GM12878 (cell line): ENCODE measurements around the gene CCDC178. TPM values are rescaled to one million over a fixed set of nuclear protein-coding genes. Genes with fewer than 3 reads are reported as not detected.

ENCODE experiments used
- ATAC-seq: fragments of 200-7000 bp; cut with Tn5 transposase; 3 replicates; pipeline ENCODE4 v1.9.1; 2020; ENCODE audit warnings: mild to moderate bottlenecking, moderate library complexity
- BruUV-seq: library from RNA; stranded (reverse); fragments of 400-500 nt; replicated peaks from 2 replicates; lab custom pipeline; 2021; lab: Mats Ljungman, UMichigan
- CTCF ChIA-PET: fragments of 300-600 bp; sonication (Branson Sonifier 250); formaldehyde crosslinking; extraction: SDS; loops from one replicate; lab custom pipeline; 2021; ENCODE audit warnings: inconsistent platforms; lab: Yijun Ruan, JAX
- POLR2A ChIA-PET: fragments of 350-600 bp; formaldehyde crosslinking; extraction: SDS; loops from one replicate; lab custom pipeline; 2021; ENCODE audit warnings: inconsistent platforms; lab: Charles Lee
- RAD21 ChIA-PET: fragments of 300-600 bp; sonication (Branson Sonifier 250); formaldehyde crosslinking; loops from one replicate; lab custom pipeline; 2023; ENCODE audit warnings: antibody characterized with exemption; ENCODE audit not compliant: unreplicated experiment; lab: Charles Lee
- SMC1A ChIA-PET: fragments of 300-600 bp; sonication (Branson Sonifier 250); formaldehyde crosslinking; loops from one replicate; lab custom pipeline; 2023; ENCODE audit not compliant: unreplicated experiment, uncharacterized antibody; lab: Charles Lee
- DNase-seq: peaks from one replicate; pipeline ENCODE4 v3.0.0-alpha.2; 2011; ENCODE audit warnings: low read depth, low spot score
- FAIRE-seq: peaks from 3 replicates; lab custom pipeline; 2011; peaks lifted over from hg19 to GRCh38; lab: Jason Lieb, UNC
- H2AFZ ChIP-seq: 2 replicates; pipeline ENCODE4 v1.6.0; 2011; ENCODE audit warnings: low read depth, low read length, control low read depth; ENCODE audit not compliant: control insufficient read depth
- H3K27ac ChIP-seq: 2 replicates; pipeline ENCODE4 v1.5.1; 2011; ENCODE audit warnings: control low read depth; ENCODE audit not compliant: control insufficient read depth, insufficient read depth
- H3K27me3 ChIP-seq, 2 experiments: replicated peaks in 1 of 2; 2 replicates each; pipeline versions ENCODE4 v1.6.0 to v1.6.1; 2011; ENCODE audit warnings: low read length in 1 of 2; ENCODE audit not compliant: control insufficient read depth in 2 of 2, insufficient read depth in 2 of 2
- H3K36me3 ChIP-seq, 2 experiments: 2 replicates each; pipeline ENCODE4 v1.5.1; 2011; ENCODE audit warnings: low read length in 1 of 2; ENCODE audit not compliant: control insufficient read depth in 2 of 2, insufficient read depth in 2 of 2
- H3K4me1 ChIP-seq: 2 replicates; pipeline ENCODE4 v1.6.1; 2011; ENCODE audit warnings: mild to moderate bottlenecking, low read length, moderate library complexity, mixed read lengths; ENCODE audit not compliant: control insufficient read depth, insufficient read depth
- H3K4me2 ChIP-seq: 2 replicates; pipeline ENCODE4 v1.6.0; 2011; ENCODE audit warnings: control low read depth; ENCODE audit not compliant: control insufficient read depth, insufficient read depth
- H3K4me3 ChIP-seq: fragments of 200-600 bp; sonication (generic); 2 replicates; pipeline ENCODE4 v1.5.1; 2016
- H3K79me2 ChIP-seq: 2 replicates; pipeline ENCODE4 v1.6.0; 2011; ENCODE audit warnings: low read length; ENCODE audit not compliant: control insufficient read depth, insufficient read depth
- H3K9ac ChIP-seq: 2 replicates; pipeline ENCODE4 v1.8.0; 2011; ENCODE audit warnings: low read length, control low read depth, mixed read lengths; ENCODE audit not compliant: control insufficient read depth, insufficient read depth
- H3K9me3 ChIP-seq: replicated peaks from 3 replicates; pipeline ENCODE4 v1.5.1; 2011; ENCODE audit warnings: mild to moderate bottlenecking, low read length; ENCODE audit not compliant: control insufficient read depth, insufficient read depth
- H4K20me1 ChIP-seq: 2 replicates; pipeline ENCODE4 v1.6.0; 2011; ENCODE audit not compliant: control insufficient read depth, insufficient read depth
- ASH2L ChIP-seq: fragments of 300-600, 200-600 bp; sonication (generic); IDR thresholded peaks from 2 replicates; pipeline ENCODE4 v1.6.1; 2017; ENCODE audit warnings: low read depth, mild to moderate bottlenecking, borderline replicate concordance
- EGR1 ChIP-seq, 2 experiments: IDR thresholded peaks; 1 replicate in 1 of 2; 2 replicates in 1 of 2; pipeline ENCODE4 v1.6.1; 2011 to 2012; ENCODE audit warnings: low read depth in 2 of 2, low read length in 2 of 2, borderline replicate concordance in 1 of 2, mild to moderate bottlenecking in 1 of 2, moderate library complexity in 1 of 2
- HDAC2 ChIP-seq: fragments of 200-600 bp; sonication (generic); IDR thresholded peaks from 2 replicates; pipeline ENCODE4 v1.6.1; 2017
- NFXL1 ChIP-seq: fragments of 450-650 bp; IDR thresholded peaks from 2 replicates; pipeline ENCODE4 v1.6.1; 2017; ENCODE audit warnings: antibody characterized with exemption, mild to moderate bottlenecking, borderline replicate concordance
- SMC3 ChIP-seq: IDR thresholded peaks from 2 replicates; pipeline ENCODE4 v1.6.1; 2011; ENCODE audit warnings: low read length, improper control_type of control experiment, borderline replicate concordance
- TCF7 ChIP-seq: IDR thresholded peaks from 2 replicates; pipeline ENCODE4 v1.6.1; 2014; ENCODE audit warnings: antibody characterized with exemption, borderline replicate concordance
- WGBS: methylation state at CpG from one replicate; pipeline ENCODE4 v1.1.6; 2016; ENCODE audit warnings: low lambda C conversion rate; ENCODE audit not compliant: insufficient replicate concordance, insufficient coverage; ENCODE audit errors: missing lambda C conversion rate; 5-methylcytosine and 5-hydroxymethylcytosine counted together
- in situ Hi-C: fragments of 300-500 bp; cut with MboI; formaldehyde crosslinking; loops from 9 replicates; pipeline ENCODE4 v1.14.3; 2018; ENCODE audit warnings: mixed read lengths
- intact Hi-C: fragments of 100-400 bp; cut with micrococcal nuclease; formaldehyde crosslinking; loops from one replicate; pipeline ENCODE4 v1.14.2; 2022; ENCODE audit not compliant: unreplicated experiment
- polyA plus RNA-seq, 11 experiments: library from polyadenylated mRNA; depleted of rRNA in 4 of 11; unstranded in 6 of 11; stranded (reverse) in 5 of 11; fragments of >200 nt; fragmentation: Nextera tagmentation in 4 of 11; fragmentation: Illumina TruSeq in 1 of 11; extraction: Ambion mirVana in 4 of 11; extraction: Trizol in 1 of 11; gene quantifications; 1 replicate in 1 of 11; 2 replicates in 10 of 11; pipeline versions ENCODE4 v1.2.1 to v1.2.3, GENCODE V29; 2011 to 2016; ENCODE audit warnings: inconsistent platforms in 2 of 11, missing spikeins in 2 of 11, low read depth in 1 of 11
- total RNA-seq, 4 experiments: library from RNA; depleted of rRNA in 3 of 4; stranded (reverse); fragments of >200 nt in 3 of 4; fragmentation: Illumina TruSeq in 1 of 4; extraction: Trizol in 1 of 4; gene quantifications; 2 replicates each; pipeline versions ENCODE4 v1.2.1 to v1.2.3, GENCODE V29; 2013 to 2021
- TF ChIP-seq, protein P1 (sequence below): fragments of 450-650 bp; formaldehyde crosslinking; IDR thresholded peaks from 2 replicates; pipeline ENCODE4 v1.4.0; 2022; ENCODE audit warnings: mild to moderate bottlenecking, moderate library complexity
- TF ChIP-seq, protein P2 (sequence below): fragments of 450-650 bp; IDR thresholded peaks from 2 replicates; pipeline ENCODE4 v1.6.1; 2017; ENCODE audit warnings: mild to moderate bottlenecking, moderate library complexity
- TF ChIP-seq, protein P3 (sequence below): fragments of 450-650 bp; IDR thresholded peaks from 2 replicates; pipeline ENCODE4 v1.6.1; 2018; ENCODE audit warnings: borderline replicate concordance, mild to moderate bottlenecking; ENCODE audit not compliant: partially characterized antibody
- TF ChIP-seq, protein P4 (sequence below): IDR thresholded peaks from 2 replicates; pipeline ENCODE4 v1.6.1; 2012; ENCODE audit warnings: mild to moderate bottlenecking, low read depth, low read length

The CCDC178 gene
- total and polyA plus RNA-seq, 10 of the 15 experiments (the other 5 are each of a cell fraction or from before 2014, with no cell fraction given) = 0.04 TPM; not detected in 9

DNA sequence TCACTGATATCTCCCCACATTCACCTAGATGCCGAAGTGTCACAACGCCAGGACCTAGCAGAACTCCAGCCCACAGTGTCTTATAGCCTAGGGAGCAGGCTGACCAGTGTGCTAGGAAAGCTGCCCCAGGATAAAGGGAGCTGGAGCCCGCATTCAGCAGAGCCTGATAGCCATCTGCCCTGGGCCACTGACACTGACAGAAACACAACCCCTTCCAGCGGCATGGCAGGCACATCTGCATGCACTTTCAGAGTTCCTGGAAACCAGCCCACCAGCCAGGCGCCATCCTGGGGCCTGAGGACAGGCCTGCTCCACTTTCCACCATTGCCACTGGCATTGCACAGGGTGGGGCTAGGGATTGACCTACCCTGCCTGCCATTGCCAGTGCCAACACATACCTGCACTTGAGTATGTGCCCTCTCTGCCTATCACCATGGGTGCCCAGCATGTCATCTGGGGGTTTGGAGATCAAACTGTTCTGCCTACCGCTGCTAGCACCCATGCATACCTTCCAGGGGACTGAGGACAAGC, 377.6 kb downstream of the CCDC178 start:
- CTCF ChIA-PET = interaction anchor here (0.6 kb wide), 1 partner anchor 347 kb away, joined by 4 read pairs; no protein-coding TSS in a partner anchor
- no peak overlapping the region for H3K4me2 ChIP-seq
- intact Hi-C loops = no loop called here
- H3K9ac ChIP-seq = no peak overlapping the region
- H3K9me3 ChIP-seq = no peaks in the 10 kb centered on the region
- no peak overlapping the region for H3K27ac ChIP-seq
- H3K4me1 ChIP-seq = no peaks in the 10 kb centered on the region
- in situ Hi-C loops = no loop called here
- H3K79me2 ChIP-seq = no peaks in the 10 kb centered on the region
- ATAC-seq (no peak), FAIRE-seq (no peak), DNase-seq (no peak)
- SMC1A ChIA-PET = no interaction called here
- BruUV-seq = no TSS peak
- H4K20me1 ChIP-seq = no peaks in the 10 kb centered on the region
- H3K36me3 ChIP-seq = no peaks in the 10 kb centered on the region
- no peaks in the 10 kb centered on the region for H3K27me3 ChIP-seq
- no peak overlapping the region for H2AFZ ChIP-seq
- POLR2A ChIA-PET = no interaction called here
- 5% methylated on average over 6 of the region's 6 CpGs for WGBS
- no peak overlapping the region for H3K4me3 ChIP-seq
- RAD21 ChIA-PET = no interaction called here
- TF ChIP-seq, protein P1, sequence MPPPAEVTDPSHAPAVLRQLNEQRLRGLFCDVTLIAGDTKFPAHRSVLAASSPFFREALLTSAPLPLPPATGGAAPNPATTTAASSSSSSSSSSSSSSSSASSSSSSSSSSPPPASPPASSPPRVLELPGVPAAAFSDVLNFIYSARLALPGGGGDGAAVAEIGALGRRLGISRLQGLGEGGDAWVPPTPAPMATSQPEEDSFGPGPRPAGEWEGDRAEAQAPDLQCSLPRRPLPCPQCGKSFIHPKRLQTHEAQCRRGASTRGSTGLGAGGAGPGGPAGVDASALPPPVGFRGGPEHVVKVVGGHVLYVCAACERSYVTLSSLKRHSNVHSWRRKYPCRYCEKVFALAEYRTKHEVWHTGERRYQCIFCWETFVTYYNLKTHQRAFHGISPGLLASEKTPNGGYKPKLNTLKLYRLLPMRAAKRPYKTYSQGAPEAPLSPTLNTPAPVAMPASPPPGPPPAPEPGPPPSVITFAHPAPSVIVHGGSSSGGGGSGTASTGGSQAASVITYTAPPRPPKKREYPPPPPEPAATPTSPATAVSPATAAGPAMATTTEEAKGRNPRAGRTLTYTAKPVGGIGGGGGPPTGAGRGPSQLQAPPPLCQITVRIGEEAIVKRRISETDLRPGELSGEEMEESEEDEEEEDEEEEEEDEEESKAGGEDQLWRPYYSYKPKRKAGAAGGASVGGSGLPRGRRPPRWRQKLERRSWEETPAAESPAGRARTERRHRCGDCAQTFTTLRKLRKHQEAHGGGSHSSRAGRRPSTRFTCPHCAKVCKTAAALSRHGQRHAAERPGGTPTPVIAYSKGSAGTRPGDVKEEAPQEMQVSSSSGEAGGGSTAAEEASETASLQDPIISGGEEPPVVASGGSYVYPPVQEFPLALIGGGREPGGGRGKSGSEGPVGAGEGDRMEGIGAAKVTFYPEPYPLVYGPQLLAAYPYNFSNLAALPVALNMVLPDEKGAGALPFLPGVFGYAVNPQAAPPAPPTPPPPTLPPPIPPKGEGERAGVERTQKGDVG (CRISPR knock-in tag) = no peak
- no peak for TF ChIP-seq HDAC2
- TF ChIP-seq, protein P2, sequence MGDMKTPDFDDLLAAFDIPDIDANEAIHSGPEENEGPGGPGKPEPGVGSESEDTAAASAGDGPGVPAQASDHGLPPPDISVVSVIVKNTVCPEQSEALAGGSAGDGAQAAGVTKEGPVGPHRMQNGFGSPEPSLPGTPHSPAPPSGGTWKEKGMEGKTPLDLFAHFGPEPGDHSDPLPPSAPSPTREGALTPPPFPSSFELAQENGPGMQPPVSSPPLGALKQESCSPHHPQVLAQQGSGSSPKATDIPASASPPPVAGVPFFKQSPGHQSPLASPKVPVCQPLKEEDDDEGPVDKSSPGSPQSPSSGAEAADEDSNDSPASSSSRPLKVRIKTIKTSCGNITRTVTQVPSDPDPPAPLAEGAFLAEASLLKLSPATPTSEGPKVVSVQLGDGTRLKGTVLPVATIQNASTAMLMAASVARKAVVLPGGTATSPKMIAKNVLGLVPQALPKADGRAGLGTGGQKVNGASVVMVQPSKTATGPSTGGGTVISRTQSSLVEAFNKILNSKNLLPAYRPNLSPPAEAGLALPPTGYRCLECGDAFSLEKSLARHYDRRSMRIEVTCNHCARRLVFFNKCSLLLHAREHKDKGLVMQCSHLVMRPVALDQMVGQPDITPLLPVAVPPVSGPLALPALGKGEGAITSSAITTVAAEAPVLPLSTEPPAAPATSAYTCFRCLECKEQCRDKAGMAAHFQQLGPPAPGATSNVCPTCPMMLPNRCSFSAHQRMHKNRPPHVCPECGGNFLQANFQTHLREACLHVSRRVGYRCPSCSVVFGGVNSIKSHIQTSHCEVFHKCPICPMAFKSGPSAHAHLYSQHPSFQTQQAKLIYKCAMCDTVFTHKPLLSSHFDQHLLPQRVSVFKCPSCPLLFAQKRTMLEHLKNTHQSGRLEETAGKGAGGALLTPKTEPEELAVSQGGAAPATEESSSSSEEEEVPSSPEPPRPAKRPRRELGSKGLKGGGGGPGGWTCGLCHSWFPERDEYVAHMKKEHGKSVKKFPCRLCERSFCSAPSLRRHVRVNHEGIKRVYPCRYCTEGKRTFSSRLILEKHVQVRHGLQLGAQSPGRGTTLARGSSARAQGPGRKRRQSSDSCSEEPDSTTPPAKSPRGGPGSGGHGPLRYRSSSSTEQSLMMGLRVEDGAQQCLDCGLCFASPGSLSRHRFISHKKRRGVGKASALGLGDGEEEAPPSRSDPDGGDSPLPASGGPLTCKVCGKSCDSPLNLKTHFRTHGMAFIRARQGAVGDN = no peak
- no peak for TF ChIP-seq ASH2L
- TF ChIP-seq, protein P3, sequence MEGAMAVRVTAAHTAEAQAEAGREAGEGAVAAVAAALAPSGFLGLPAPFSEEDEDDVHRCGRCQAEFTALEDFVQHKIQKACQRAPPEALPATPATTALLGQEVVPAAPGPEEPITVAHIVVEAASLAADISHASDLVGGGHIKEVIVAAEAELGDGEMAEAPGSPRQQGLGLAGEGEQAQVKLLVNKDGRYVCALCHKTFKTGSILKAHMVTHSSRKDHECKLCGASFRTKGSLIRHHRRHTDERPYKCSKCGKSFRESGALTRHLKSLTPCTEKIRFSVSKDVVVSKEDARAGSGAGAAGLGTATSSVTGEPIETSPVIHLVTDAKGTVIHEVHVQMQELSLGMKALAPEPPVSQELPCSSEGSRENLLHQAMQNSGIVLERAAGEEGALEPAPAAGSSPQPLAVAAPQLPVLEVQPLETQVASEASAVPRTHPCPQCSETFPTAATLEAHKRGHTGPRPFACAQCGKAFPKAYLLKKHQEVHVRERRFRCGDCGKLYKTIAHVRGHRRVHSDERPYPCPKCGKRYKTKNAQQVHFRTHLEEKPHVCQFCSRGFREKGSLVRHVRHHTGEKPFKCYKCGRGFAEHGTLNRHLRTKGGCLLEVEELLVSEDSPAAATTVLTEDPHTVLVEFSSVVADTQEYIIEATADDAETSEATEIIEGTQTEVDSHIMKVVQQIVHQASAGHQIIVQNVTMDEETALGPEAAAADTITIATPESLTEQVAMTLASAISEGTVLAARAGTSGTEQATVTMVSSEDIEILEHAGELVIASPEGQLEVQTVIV = no peak
- TF ChIP-seq SMC3 = no peak
- no peak for TF ChIP-seq TCF7
- no peak for TF ChIP-seq NFXL1
- no peak for TF ChIP-seq EGR1 (IDR thresholded peaks at IDR 0.05; ENCODE audit: borderline replicate concordance in 1 of 2, low read depth in 2 of 2, low read length in 2 of 2)
- TF ChIP-seq, protein P4, sequence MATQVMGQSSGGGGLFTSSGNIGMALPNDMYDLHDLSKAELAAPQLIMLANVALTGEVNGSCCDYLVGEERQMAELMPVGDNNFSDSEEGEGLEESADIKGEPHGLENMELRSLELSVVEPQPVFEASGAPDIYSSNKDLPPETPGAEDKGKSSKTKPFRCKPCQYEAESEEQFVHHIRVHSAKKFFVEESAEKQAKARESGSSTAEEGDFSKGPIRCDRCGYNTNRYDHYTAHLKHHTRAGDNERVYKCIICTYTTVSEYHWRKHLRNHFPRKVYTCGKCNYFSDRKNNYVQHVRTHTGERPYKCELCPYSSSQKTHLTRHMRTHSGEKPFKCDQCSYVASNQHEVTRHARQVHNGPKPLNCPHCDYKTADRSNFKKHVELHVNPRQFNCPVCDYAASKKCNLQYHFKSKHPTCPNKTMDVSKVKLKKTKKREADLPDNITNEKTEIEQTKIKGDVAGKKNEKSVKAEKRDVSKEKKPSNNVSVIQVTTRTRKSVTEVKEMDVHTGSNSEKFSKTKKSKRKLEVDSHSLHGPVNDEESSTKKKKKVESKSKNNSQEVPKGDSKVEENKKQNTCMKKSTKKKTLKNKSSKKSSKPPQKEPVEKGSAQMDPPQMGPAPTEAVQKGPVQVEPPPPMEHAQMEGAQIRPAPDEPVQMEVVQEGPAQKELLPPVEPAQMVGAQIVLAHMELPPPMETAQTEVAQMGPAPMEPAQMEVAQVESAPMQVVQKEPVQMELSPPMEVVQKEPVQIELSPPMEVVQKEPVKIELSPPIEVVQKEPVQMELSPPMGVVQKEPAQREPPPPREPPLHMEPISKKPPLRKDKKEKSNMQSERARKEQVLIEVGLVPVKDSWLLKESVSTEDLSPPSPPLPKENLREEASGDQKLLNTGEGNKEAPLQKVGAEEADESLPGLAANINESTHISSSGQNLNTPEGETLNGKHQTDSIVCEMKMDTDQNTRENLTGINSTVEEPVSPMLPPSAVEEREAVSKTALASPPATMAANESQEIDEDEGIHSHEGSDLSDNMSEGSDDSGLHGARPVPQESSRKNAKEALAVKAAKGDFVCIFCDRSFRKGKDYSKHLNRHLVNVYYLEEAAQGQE = no peak
